ENCODE results near the gene FPR2.

DNA sequence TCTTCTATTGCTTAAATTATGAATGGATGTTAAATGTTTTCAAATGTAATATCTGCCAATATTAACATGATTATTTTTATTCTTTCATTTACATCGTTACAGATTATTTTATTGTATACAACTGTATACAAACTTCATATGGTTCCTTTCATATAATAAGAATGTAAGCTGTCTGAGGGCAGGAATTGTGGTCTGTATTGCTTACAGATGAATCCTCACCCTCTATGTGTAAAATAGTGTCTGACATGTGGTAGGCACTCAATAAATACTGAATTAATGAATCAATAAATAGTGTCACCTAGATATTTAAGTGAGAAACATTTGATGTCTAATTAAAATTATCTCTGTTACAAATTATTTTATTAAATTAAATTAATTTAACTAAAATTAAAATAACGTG lies 41.8 kb downstream of the FPR2 start:
- TF ChIP-seq, protein P1, sequence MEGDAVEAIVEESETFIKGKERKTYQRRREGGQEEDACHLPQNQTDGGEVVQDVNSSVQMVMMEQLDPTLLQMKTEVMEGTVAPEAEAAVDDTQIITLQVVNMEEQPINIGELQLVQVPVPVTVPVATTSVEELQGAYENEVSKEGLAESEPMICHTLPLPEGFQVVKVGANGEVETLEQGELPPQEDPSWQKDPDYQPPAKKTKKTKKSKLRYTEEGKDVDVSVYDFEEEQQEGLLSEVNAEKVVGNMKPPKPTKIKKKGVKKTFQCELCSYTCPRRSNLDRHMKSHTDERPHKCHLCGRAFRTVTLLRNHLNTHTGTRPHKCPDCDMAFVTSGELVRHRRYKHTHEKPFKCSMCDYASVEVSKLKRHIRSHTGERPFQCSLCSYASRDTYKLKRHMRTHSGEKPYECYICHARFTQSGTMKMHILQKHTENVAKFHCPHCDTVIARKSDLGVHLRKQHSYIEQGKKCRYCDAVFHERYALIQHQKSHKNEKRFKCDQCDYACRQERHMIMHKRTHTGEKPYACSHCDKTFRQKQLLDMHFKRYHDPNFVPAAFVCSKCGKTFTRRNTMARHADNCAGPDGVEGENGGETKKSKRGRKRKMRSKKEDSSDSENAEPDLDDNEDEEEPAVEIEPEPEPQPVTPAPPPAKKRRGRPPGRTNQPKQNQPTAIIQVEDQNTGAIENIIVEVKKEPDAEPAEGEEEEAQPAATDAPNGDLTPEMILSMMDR (IDR thresholded peaks at IDR 0.05): no peak
- TF ChIP-seq POLR2A (IDR thresholded peaks at IDR 0.05): no peak

Measured in stomach (tissue), 4 donors.